ENCODE data around the gene NBPF1.

GRCh38 chr1:16618719-16619118 lies 5.4 kb upstream of the NBPF1 start:
- TF ChIP-seq ZNF785 (CRISPR knock-in tag; IDR thresholded peaks at IDR 0.05) (no peak), POLR2A (conservative IDR thresholded peaks at IDR 0.05) (no peak)
